K562 (cell line): ENCODE measurements around the gene THG1L. TPM values are rescaled to one million over a fixed set of nuclear protein-coding genes. Genes with fewer than 3 reads are reported as not detected.

Source experiments
- ARID3A ChIP-seq: IDR thresholded peaks from 2 replicates; pipeline ENCODE4 v1.6.1; 2012; ENCODE audit warnings: low read depth, low read length, improper control_type of control experiment, borderline replicate concordance
- BCL6 ChIP-seq: fragments of 250-450 bp; sonication (Bioruptor Pico); IDR thresholded peaks from 2 replicates; pipeline ENCODE4 v1.4.0; 2020
- BRD9 ChIP-seq: fragments of 450-650 bp; IDR thresholded peaks from 2 replicates; pipeline ENCODE4 v1.6.1; 2018; ENCODE audit warnings: low read depth; ENCODE audit not compliant: partially characterized antibody
- ELF2 ChIP-seq: fragments of 250-450 bp; sonication (Bioruptor Pico); IDR thresholded peaks from 2 replicates; pipeline ENCODE4 v1.5.0; 2021; ENCODE audit warnings: mild to moderate bottlenecking
- ELF4 ChIP-seq: fragments of 450-650 bp; formaldehyde crosslinking; IDR thresholded peaks from 2 replicates; pipeline ENCODE4 v1.4.0; 2022; ENCODE audit warnings: missing genetic modification characterization
- FOXJ3 ChIP-seq: sonication (generic); formaldehyde crosslinking; IDR thresholded peaks from 2 replicates; pipeline ENCODE4 v1.4.0; 2020; ENCODE audit warnings: mild to moderate bottlenecking, missing genetic modification reagents
- HBP1 ChIP-seq: fragments of 450-650 bp; formaldehyde crosslinking; IDR thresholded peaks from 2 replicates; pipeline ENCODE4 v1.4.0; 2022; ENCODE audit warnings: missing genetic modification characterization
- ILF3 ChIP-seq: fragments of 450-650 bp; IDR thresholded peaks from 2 replicates; pipeline ENCODE4 v1.6.1; 2018; ENCODE audit warnings: antibody characterized with exemption, mild to moderate bottlenecking, moderate library complexity, borderline replicate concordance
- KLF16 ChIP-seq: IDR thresholded peaks from 2 replicates; pipeline ENCODE4 v1.6.1; 2016; ENCODE audit warnings: antibody characterized with exemption
- MAZ ChIP-seq, 2 experiments: fragments of 450-650 bp in 1 of 2; sonication (generic) in 1 of 2; formaldehyde crosslinking; IDR thresholded peaks in 1 of 2; conservative IDR thresholded peaks in 1 of 2; 2 replicates each; pipeline versions ENCODE4 v1.4.0 to v1.5.0; 2020; ENCODE audit warnings: mild to moderate bottlenecking in 1 of 2, missing genetic modification reagents in 1 of 2
- PATZ1 ChIP-seq: fragments of 250-450 bp; sonication (Bioruptor Pico); IDR thresholded peaks from 2 replicates; pipeline ENCODE4 v1.5.0; 2020; ENCODE audit warnings: mild to moderate bottlenecking, borderline replicate concordance
- RBM15 ChIP-seq: fragments of 200-400 bp; formaldehyde crosslinking; IDR thresholded peaks from 2 replicates; pipeline ENCODE4 v1.6.1; 2018; ENCODE audit warnings: mild to moderate bottlenecking, low read length, moderate library complexity; ENCODE audit not compliant: insufficient read depth
- RBM17 ChIP-seq: fragments of 200-400 bp; formaldehyde crosslinking; IDR thresholded peaks from 2 replicates; pipeline ENCODE4 v1.6.1; 2017; ENCODE audit warnings: low read depth, mild to moderate bottlenecking, low read length, borderline replicate concordance
- SP2 ChIP-seq: IDR thresholded peaks from 2 replicates; pipeline ENCODE4 v1.6.1; 2011; ENCODE audit warnings: mild to moderate bottlenecking, low read depth, low read length, moderate library complexity; ENCODE audit not compliant: poor library complexity, severe bottlenecking; ENCODE audit errors: extremely low read depth
- TFAM ChIP-seq: fragments of 250-450 bp; sonication (Bioruptor Pico); conservative IDR thresholded peaks from 2 replicates; pipeline ENCODE4 v1.5.0; 2021; ENCODE audit warnings: mild to moderate bottlenecking, moderate library complexity
- VEZF1 ChIP-seq: fragments of 200-800 bp; sonication (Bioruptor generic); IDR thresholded peaks from 2 replicates; pipeline ENCODE4 v1.6.1; 2017; ENCODE audit warnings: missing genetic modification characterization, missing compliant biosample characterization
- ZBTB1 ChIP-seq: sonication (generic); formaldehyde crosslinking; IDR thresholded peaks from 2 replicates; pipeline ENCODE4 v1.8.1; 2023; ENCODE audit warnings: missing genetic modification reagents, low read depth, mild to moderate bottlenecking, borderline replicate concordance
- ZKSCAN1 ChIP-seq: fragments of 150-350 bp; IDR thresholded peaks from 2 replicates; pipeline ENCODE4 v1.6.1; 2016; ENCODE audit warnings: low read depth, low read length
- ZNF316 ChIP-seq: fragments of 450-650 bp; IDR thresholded peaks from 2 replicates; pipeline ENCODE4 v1.6.1; 2016
- ZNF583 ChIP-seq: fragments of 250-450 bp; sonication (Bioruptor Pico); IDR thresholded peaks from 2 replicates; pipeline ENCODE4 v1.4.0; 2020
- ZNF766 ChIP-seq: fragments of 200-800 bp; sonication (Bioruptor generic); conservative IDR thresholded peaks from 2 replicates; pipeline ENCODE4 v1.6.1; 2016; ENCODE audit warnings: missing genetic modification characterization, missing compliant biosample characterization
- ZNF79 ChIP-seq: fragments of 250-450 bp; sonication (Bioruptor Pico); IDR thresholded peaks from 2 replicates; pipeline ENCODE4 v1.4.0; 2020; ENCODE audit warnings: low read depth, mild to moderate bottlenecking, moderate library complexity
- polyA plus RNA-seq, 8 experiments: library from polyadenylated mRNA; depleted of rRNA in 4 of 8; stranded (reverse) in 5 of 8; unstranded in 3 of 8; fragments of >200 nt; fragmentation: Nextera tagmentation in 2 of 8; fragmentation: Illumina TruSeq in 1 of 8; extraction: Ambion mirVana in 2 of 8; extraction: Trizol in 1 of 8; gene quantifications; 2 replicates each; pipeline versions ENCODE4 v1.2.1 to v1.2.3, GENCODE V29; 2011 to 2014; ENCODE audit warnings: inconsistent platforms in 1 of 8, missing spikeins in 1 of 8
- total RNA-seq, 7 experiments: library from RNA; depleted of rRNA in 6 of 7; stranded (reverse); fragments of >200 nt in 6 of 7; fragmentation: Illumina TruSeq in 2 of 7; extraction: Trizol in 2 of 7; gene quantifications; 2 replicates each; pipeline versions ENCODE4 v1.2.1 to v1.2.3, GENCODE V29; 2011 to 2021; ENCODE audit warnings: low replicate concordance in 1 of 7

THG1L gene
- total and polyA plus RNA-seq, 9 of the 15 experiments (the other 6 are each of a cell fraction or from before 2014, with no cell fraction given) = 21.8 to 40.7 (median 28.0) TPM

- TF ChIP-seq ZKSCAN1 (0 out of 2 replicates have a peak, but pooled peaks have one; percentile 18), VEZF1 (CRISPR knock-in tag) (peak; percentile 62), ILF3 (peak; percentile 32; the same call in 1 of the 2 replicates), RBM17 (no peak), ZNF766 (CRISPR knock-in tag) (no peak), ELF4 (no peak), TFAM (no peak), BCL6 (no peak), PATZ1 (CRISPR knock-in tag) (no peak), MAZ (CRISPR knock-in tag; conservative IDR thresholded peaks at IDR 0.05 in 1 of 2, IDR thresholded peaks at IDR 0.05 in 1 of 2) (peak; percentile 85 to 86), SP2 (no peak), BRD9 (no peak), ZNF316 (no peak), ZNF79 (CRISPR knock-in tag) (no peak), ZNF583 (CRISPR knock-in tag) (no peak), ZBTB1 (CRISPR knock-in tag) (no peak), ELF2 (CRISPR knock-in tag) (no peak), ARID3A (no peak), RBM15 (no peak), HBP1 (no peak), KLF16 (0 out of 2 replicates have a peak, but pooled peaks have one; percentile 53), FOXJ3 (CRISPR knock-in tag) (no peak)
Observed at GRCh38 chr5:157743163-157744050, 12.2 kb downstream of the THG1L start, which contains the start of gene LSM11 (continued).
